A549 (cell line): ENCODE measurements around the gene G3BP1. TPM values are rescaled to one million over a fixed set of nuclear protein-coding genes. Genes with fewer than 3 reads are reported as not detected.

Source experiments
- ATAC-seq, 2 experiments: fragments of 200-7000 bp in 1 of 2; fragments of >200 bp in 1 of 2; cut with Nextera tagmentation in 1 of 2; cut with Tn5 transposase in 1 of 2; 3 replicates each; pipeline versions ENCODE4 v1.8.0 to v1.9.1; 2018 to 2020; ENCODE audit warnings: mild to moderate bottlenecking in 1 of 2, moderate library complexity in 1 of 2
- CTCF ChIA-PET: fragments of 300-600 bp; sonication (Branson Sonifier 250); formaldehyde crosslinking; extraction: SDS; loops from one replicate; lab custom pipeline; 2021; ENCODE audit warnings: antibody characterized with exemption, inconsistent platforms; lab: Yijun Ruan, JAX
- POLR2A ChIA-PET: fragments of 350-600 bp; formaldehyde crosslinking; extraction: SDS; loops from one replicate; lab custom pipeline; 2021; ENCODE audit warnings: antibody characterized with exemption, inconsistent platforms; lab: Yijun Ruan, JAX
- DNase-seq, 2 experiments: peaks; one replicate each; pipeline versions ENCODE4 v3.0.0 to v3.0.0-alpha.2; 2011 to 2016; ENCODE audit warnings: low read depth in 1 of 2, low spot score in 1 of 2
- FAIRE-seq: peaks from 2 replicates; lab custom pipeline; 2011; peaks lifted over from hg19 to GRCh38; lab: Jason Lieb, UNC
- H3K27ac ChIP-seq, 2 experiments: fragments of >200 bp; sonication (Bioruptor Twin); formaldehyde crosslinking; 3 replicates each; pipeline ENCODE4 v1.5.1; 2016 to 2017
- H3K4me1 ChIP-seq: fragments of >200 bp; sonication (Bioruptor Twin); formaldehyde crosslinking; 3 replicates; pipeline ENCODE4 v1.6.1; 2016
- H3K4me2 ChIP-seq: fragments of >200 bp; sonication (Bioruptor Twin); formaldehyde crosslinking; 3 replicates; pipeline ENCODE4 v1.6.1; 2016
- H3K4me3 ChIP-seq: fragments of >200 bp; sonication (Bioruptor Twin); formaldehyde crosslinking; 3 replicates; pipeline ENCODE4 v1.5.1; 2016
- H3K9me3 ChIP-seq: fragments of >200 bp; sonication (Bioruptor Twin); formaldehyde crosslinking; 3 replicates; pipeline ENCODE4 v1.6.1; 2016
- ATOH8 ChIP-seq: fragments of 250-450 bp; sonication (Bioruptor Pico); IDR thresholded peaks from 2 replicates; pipeline ENCODE4 v1.5.0; 2020; ENCODE audit warnings: low read depth, mild to moderate bottlenecking, moderate library complexity
- CBX8 ChIP-seq: fragments of 200-600 bp; sonication (generic); IDR thresholded peaks from 2 replicates; pipeline ENCODE4 v1.6.1; 2016
- CEBPB ChIP-seq, 2 experiments: fragments of >200 bp in 1 of 2; sonication (Bioruptor Twin) in 1 of 2; formaldehyde crosslinking in 1 of 2; IDR thresholded peaks; 2 replicates each; pipeline ENCODE4 v1.6.1; 2012 to 2016
- E2F6 ChIP-seq: IDR thresholded peaks from 2 replicates; pipeline ENCODE4 v1.6.1; 2012; ENCODE audit warnings: low read depth, borderline replicate concordance
- EHF ChIP-seq: fragments of 250-450 bp; sonication (Bioruptor Pico); IDR thresholded peaks from 2 replicates; pipeline ENCODE4 v1.5.0; 2020; ENCODE audit warnings: mild to moderate bottlenecking
- ELK1 ChIP-seq: fragments of 150-350 bp; IDR thresholded peaks from 2 replicates; pipeline ENCODE4 v1.6.1; 2014; ENCODE audit warnings: low read depth, mild to moderate bottlenecking, low read length
- ESRRA ChIP-seq: fragments of 150-350 bp; IDR thresholded peaks from 2 replicates; pipeline ENCODE4 v1.6.1; 2014; ENCODE audit warnings: mild to moderate bottlenecking, low read length, borderline replicate concordance
- FOSB ChIP-seq: fragments of 250-450 bp; sonication (Bioruptor Pico); IDR thresholded peaks from 2 replicates; pipeline ENCODE4 v1.5.0; 2020; ENCODE audit warnings: mild to moderate bottlenecking, moderate library complexity
- FOSL2 ChIP-seq, 2 experiments: fragments of 450-650 bp in 1 of 2; fragments of >200 bp in 1 of 2; sonication (Bioruptor Twin) in 1 of 2; formaldehyde crosslinking; IDR thresholded peaks; 2 replicates each; pipeline versions ENCODE4 v1.5.0 to v1.6.1; 2016 to 2020; ENCODE audit warnings: mild to moderate bottlenecking in 1 of 2, moderate library complexity in 1 of 2
- HEYL ChIP-seq: fragments of 250-450 bp; sonication (Bioruptor Pico); IDR thresholded peaks from 2 replicates; pipeline ENCODE4 v1.8.0; 2021; ENCODE audit warnings: mild to moderate bottlenecking, moderate library complexity
- HOXA7 ChIP-seq: fragments of 250-450 bp; sonication (Bioruptor Pico); IDR thresholded peaks from 2 replicates; pipeline ENCODE4 v1.5.0; 2020; ENCODE audit warnings: mild to moderate bottlenecking, moderate library complexity
- HOXB5 ChIP-seq: fragments of 250-450 bp; sonication (Bioruptor Pico); IDR thresholded peaks from 2 replicates; pipeline ENCODE4 v1.5.0; 2020; ENCODE audit warnings: mild to moderate bottlenecking, moderate library complexity
- MAZ ChIP-seq: fragments of 150-350 bp; IDR thresholded peaks from 2 replicates; pipeline ENCODE4 v1.6.1; 2014; ENCODE audit warnings: antibody characterized with exemption, low read depth, low read length, borderline replicate concordance
- MYC ChIP-seq: IDR thresholded peaks from 2 replicates; pipeline ENCODE4 v1.6.1; 2012; ENCODE audit warnings: mild to moderate bottlenecking, inconsistent platforms, low read length, improper control_type of control experiment, borderline replicate concordance
- NFE2L2 ChIP-seq: fragments of 150-350 bp; conservative IDR thresholded peaks from 2 replicates; pipeline ENCODE4 v1.6.1; 2014; ENCODE audit warnings: low read length
- NPAS2 ChIP-seq: fragments of 250-450 bp; sonication (Bioruptor Pico); IDR thresholded peaks from 2 replicates; pipeline ENCODE4 v1.8.0; 2022; ENCODE audit warnings: mild to moderate bottlenecking, moderate library complexity, borderline replicate concordance
- NR3C1 ChIP-seq: fragments of >200 bp; sonication (Bioruptor Twin); formaldehyde crosslinking; IDR thresholded peaks from 3 replicates; pipeline ENCODE4 v1.6.1; 2017
- RAD21 ChIP-seq, 2 experiments: fragments of >200 bp in 1 of 2; sonication (Bioruptor Twin) in 1 of 2; formaldehyde crosslinking in 1 of 2; IDR thresholded peaks in 1 of 2; conservative IDR thresholded peaks in 1 of 2; 2 replicates in 1 of 2; 3 replicates in 1 of 2; pipeline ENCODE4 v1.6.1; 2012 to 2018; ENCODE audit warnings: inconsistent platforms in 1 of 2
- RARB ChIP-seq: fragments of 250-450 bp; sonication (Bioruptor Pico); IDR thresholded peaks from 2 replicates; pipeline ENCODE4 v1.8.0; 2021; ENCODE audit warnings: mild to moderate bottlenecking, moderate library complexity
- RFX5 ChIP-seq: fragments of 450-650 bp; IDR thresholded peaks from 2 replicates; pipeline ENCODE4 v1.7.1; 2014; ENCODE audit warnings: antibody characterized with exemption, mild to moderate bottlenecking, moderate library complexity
- RNF2 ChIP-seq: fragments of 200-600 bp; sonication (generic); IDR thresholded peaks from 2 replicates; pipeline ENCODE4 v1.6.1; 2016; ENCODE audit warnings: low read depth, mild to moderate bottlenecking, antibody characterized with exemption, moderate library complexity, borderline replicate concordance
- SMC3 ChIP-seq: fragments of >200 bp; sonication (Bioruptor Twin); formaldehyde crosslinking; IDR thresholded peaks from 3 replicates; pipeline ENCODE4 v1.6.1; 2018; ENCODE audit warnings: inconsistent platforms
- TFCP2L1 ChIP-seq: fragments of 250-450 bp; sonication (Bioruptor Pico); IDR thresholded peaks from 2 replicates; pipeline ENCODE4 v1.5.0; 2021; ENCODE audit warnings: mild to moderate bottlenecking
- TP53 ChIP-seq: fragments of 250-450 bp; sonication (Bioruptor Pico); IDR thresholded peaks from 2 replicates; pipeline ENCODE4 v1.5.0; 2021; ENCODE audit warnings: mild to moderate bottlenecking, moderate library complexity
- ZC3H11A ChIP-seq: fragments of 450-650 bp; IDR thresholded peaks from 2 replicates; pipeline ENCODE4 v1.6.1; 2014; ENCODE audit warnings: antibody characterized with exemption, mild to moderate bottlenecking
- ZSCAN20 ChIP-seq: fragments of 250-450 bp; sonication (Bioruptor Pico); IDR thresholded peaks from 2 replicates; pipeline ENCODE4 v1.8.0; 2022; ENCODE audit warnings: mild to moderate bottlenecking, moderate library complexity
- WGBS: methylation state at CpG from one replicate; pipeline ENCODE4 v1.1.6; 2017; ENCODE audit errors: missing lambda C conversion rate; 5-methylcytosine and 5-hydroxymethylcytosine counted together
- polyA plus RNA-seq, 4 experiments: library from polyadenylated mRNA; depleted of rRNA in 3 of 4; stranded (reverse); fragments of >200 nt; fragmentation: RNase III in 1 of 4; extraction: RNeasy Plus Mini Kit Qiagen cat#74134 plus additional on column Dnase treatment in 1 of 4; gene quantifications; 2 replicates in 3 of 4; 3 replicates in 1 of 4; pipeline ENCODE4 v1.2.3, GENCODE V29; 2011 to 2017
- TF ChIP-seq, protein P1 (sequence below): fragments of >200 bp; sonication (Bioruptor Twin); formaldehyde crosslinking; IDR thresholded peaks from 3 replicates; pipeline ENCODE4 v1.5.1; 2016
- TF ChIP-seq, protein P2 (sequence below): fragments of >200 bp; sonication (Bioruptor Twin); formaldehyde crosslinking; IDR thresholded peaks from 2 replicates; pipeline ENCODE4 v1.6.1; 2016
- TF ChIP-seq, protein P3 (sequence below): fragments of 250-450 bp; sonication (Bioruptor Pico); IDR thresholded peaks from 2 replicates; pipeline ENCODE4 v1.5.0; 2021; ENCODE audit warnings: mild to moderate bottlenecking, moderate library complexity, borderline replicate concordance
- TF ChIP-seq, protein P4 (sequence below): IDR thresholded peaks from 2 replicates; pipeline ENCODE4 v1.6.1; 2012

Gene G3BP1
- polyA plus RNA-seq, 2 of the 4 experiments (the other 2 are of a cell fraction): 126 to 176 TPM

- DNase-seq (no peak), ATAC-seq (no peak), FAIRE-seq (no peak)
- Histone ChIP-seq H3K9me3 (no peaks in the 10 kb centered on the region), H3K4me3 (no peak overlapping the region), H3K4me2 (no peak overlapping the region), H3K27ac (no peak overlapping the region), H3K4me1 (no peaks in the 10 kb centered on the region)
- TF ChIP-seq MYC (no peak), RFX5 (no peak), NFE2L2 (no peak), RARB (CRISPR knock-in tag) (no peak), NR3C1 (no peak), EHF (CRISPR knock-in tag) (no peak), FOSB (CRISPR knock-in tag) (no peak)
- ChIA-PET POLR2A (no interaction called here), CTCF (interaction anchor here (6.5 kb wide), 1 partner anchor 321 kb away, joined by 79 read pairs; no protein-coding TSS in a partner anchor)
- WGBS: 95% methylated on average over 4 of the region's 4 CpGs
Observed at GRCh38 chr5:151822141-151822540, 50.4 kb downstream of the G3BP1 start.

DNA sequence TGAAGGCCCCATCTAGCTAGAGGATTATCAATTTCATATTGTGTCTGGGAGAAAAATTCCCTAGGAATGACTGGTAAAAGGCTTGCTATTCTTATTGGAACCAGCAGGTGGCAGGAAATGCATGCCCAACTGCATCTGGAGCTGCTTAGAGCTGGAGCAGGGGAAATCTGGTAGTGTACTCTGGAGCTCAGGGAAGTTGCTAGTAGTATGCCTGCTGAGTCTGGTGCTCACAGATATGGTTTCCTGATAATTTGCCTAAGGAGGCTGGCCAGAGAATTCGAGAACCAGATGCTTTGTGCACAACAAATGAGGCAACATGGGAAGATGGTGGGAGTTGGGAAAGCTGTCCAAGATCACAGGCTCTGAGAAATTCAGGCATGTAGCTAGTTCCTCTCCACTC, 53.7 kb downstream of the G3BP1 start:
- CTCF ChIA-PET: interaction anchor here (0.6 to 6.5 kb wide), 25 partner anchors 10 to 691 kb away, joined by 3 to 79 read pairs (median 5); no protein-coding TSS in a partner anchor
- TF ChIP-seq HEYL: no peak
- TF ChIP-seq SMC3: peak; percentile 67
- TF ChIP-seq HOXA7 (CRISPR knock-in tag): no peak
- TF ChIP-seq, protein P1, sequence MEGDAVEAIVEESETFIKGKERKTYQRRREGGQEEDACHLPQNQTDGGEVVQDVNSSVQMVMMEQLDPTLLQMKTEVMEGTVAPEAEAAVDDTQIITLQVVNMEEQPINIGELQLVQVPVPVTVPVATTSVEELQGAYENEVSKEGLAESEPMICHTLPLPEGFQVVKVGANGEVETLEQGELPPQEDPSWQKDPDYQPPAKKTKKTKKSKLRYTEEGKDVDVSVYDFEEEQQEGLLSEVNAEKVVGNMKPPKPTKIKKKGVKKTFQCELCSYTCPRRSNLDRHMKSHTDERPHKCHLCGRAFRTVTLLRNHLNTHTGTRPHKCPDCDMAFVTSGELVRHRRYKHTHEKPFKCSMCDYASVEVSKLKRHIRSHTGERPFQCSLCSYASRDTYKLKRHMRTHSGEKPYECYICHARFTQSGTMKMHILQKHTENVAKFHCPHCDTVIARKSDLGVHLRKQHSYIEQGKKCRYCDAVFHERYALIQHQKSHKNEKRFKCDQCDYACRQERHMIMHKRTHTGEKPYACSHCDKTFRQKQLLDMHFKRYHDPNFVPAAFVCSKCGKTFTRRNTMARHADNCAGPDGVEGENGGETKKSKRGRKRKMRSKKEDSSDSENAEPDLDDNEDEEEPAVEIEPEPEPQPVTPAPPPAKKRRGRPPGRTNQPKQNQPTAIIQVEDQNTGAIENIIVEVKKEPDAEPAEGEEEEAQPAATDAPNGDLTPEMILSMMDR: peak; percentile 73
- TF ChIP-seq TP53: no peak
- TF ChIP-seq ATOH8 (CRISPR knock-in tag): no peak
- no peak for TF ChIP-seq E2F6
- TF ChIP-seq RAD21 (conservative IDR thresholded peaks at IDR 0.05 in 1 of 2, IDR thresholded peaks at IDR 0.05 in 1 of 2): peak; percentile 80 to 82
- TF ChIP-seq MAZ: no peak
- TF ChIP-seq TFCP2L1: no peak
- no peak for TF ChIP-seq ESRRA
- TF ChIP-seq, protein P2, sequence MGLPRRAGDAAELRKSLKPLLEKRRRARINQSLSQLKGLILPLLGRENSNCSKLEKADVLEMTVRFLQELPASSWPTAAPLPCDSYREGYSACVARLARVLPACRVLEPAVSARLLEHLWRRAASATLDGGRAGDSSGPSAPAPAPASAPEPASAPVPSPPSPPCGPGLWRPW: no peak
- TF ChIP-seq NPAS2: no peak

DNA sequence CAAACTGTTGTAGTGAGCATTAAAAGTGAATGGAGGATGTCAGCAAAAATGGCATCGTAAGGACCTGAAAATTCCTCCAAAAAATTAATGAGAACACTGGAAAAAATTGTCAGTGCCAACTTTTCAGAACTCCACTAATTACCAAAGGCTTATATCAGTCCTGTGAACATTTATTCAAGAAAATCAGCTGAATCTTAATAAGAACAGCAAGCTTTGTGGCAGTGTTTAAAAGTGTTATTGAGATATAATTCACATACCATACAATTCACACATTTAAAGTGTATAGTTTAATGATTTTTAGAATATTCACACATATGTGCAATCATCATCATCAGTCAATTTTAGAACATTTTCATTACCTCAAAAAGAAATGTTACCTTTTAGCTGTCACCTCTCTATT, 57.6 kb downstream of the G3BP1 start:
- DNase-seq (no peak), ATAC-seq (no peak), FAIRE-seq (no peak)
- CTCF ChIA-PET: interaction anchor here (0.6 to 2.9 kb wide), 3 partner anchors 18 to 314 kb away, joined by 3 to 10 read pairs (median 4); no protein-coding TSS in a partner anchor
- H3K4me2 ChIP-seq: no peak overlapping the region
- WGBS: 100% methylated on average over 1 of the region's 1 CpG
- no peaks in the 10 kb centered on the region for H3K4me1 ChIP-seq
- H3K27ac ChIP-seq: no peak overlapping the region
- no peak overlapping the region for H3K4me3 ChIP-seq
- H3K9me3 ChIP-seq: peaks cover 44% of the 10 kb centered on the region
- POLR2A ChIA-PET: no interaction called here
- TF ChIP-seq, protein P3, sequence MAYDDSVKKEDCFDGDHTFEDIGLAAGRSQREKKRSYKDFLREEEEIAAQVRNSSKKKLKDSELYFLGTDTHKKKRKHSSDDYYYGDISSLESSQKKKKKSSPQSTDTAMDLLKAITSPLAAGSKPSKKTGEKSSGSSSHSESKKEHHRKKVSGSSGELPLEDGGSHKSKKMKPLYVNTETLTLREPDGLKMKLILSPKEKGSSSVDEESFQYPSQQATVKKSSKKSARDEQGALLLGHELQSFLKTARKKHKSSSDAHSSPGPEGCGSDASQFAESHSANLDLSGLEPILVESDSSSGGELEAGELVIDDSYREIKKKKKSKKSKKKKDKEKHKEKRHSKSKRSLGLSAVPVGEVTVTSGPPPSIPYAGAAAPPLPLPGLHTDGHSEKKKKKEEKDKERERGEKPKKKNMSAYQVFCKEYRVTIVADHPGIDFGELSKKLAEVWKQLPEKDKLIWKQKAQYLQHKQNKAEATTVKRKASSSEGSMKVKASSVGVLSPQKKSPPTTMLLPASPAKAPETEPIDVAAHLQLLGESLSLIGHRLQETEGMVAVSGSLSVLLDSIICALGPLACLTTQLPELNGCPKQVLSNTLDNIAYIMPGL (CRISPR knock-in tag): no peak
- no peak for TF ChIP-seq ZSCAN20 (CRISPR knock-in tag)
- TF ChIP-seq CBX8: no peak
- no peak for TF ChIP-seq FOSL2 (IDR thresholded peaks at IDR 0.05)
- TF ChIP-seq FOSL2 (CRISPR knock-in tag; IDR thresholded peaks at IDR 0.05): no peak
- TF ChIP-seq, protein P4, sequence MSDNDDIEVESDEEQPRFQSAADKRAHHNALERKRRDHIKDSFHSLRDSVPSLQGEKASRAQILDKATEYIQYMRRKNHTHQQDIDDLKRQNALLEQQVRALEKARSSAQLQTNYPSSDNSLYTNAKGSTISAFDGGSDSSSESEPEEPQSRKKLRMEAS: no peak
- TF ChIP-seq ZC3H11A: no peak
- no peak for TF ChIP-seq RNF2
- no peak for TF ChIP-seq ELK1
- TF ChIP-seq HOXB5 (CRISPR knock-in tag): no peak
- TF ChIP-seq CEBPB (IDR thresholded peaks at IDR 0.05): no peak

More for the DNA sequence above, 53.7 kb downstream of the G3BP1 start:
- Histone ChIP-seq H3K4me2 (no peak overlapping the region), H3K4me3 (no peak overlapping the region), H3K27ac (no peak overlapping the region), H3K9me3 (peaks cover 9% of the 10 kb centered on the region), H3K4me1 (no peaks in the 10 kb centered on the region)
- POLR2A ChIA-PET: no interaction called here
- 40% methylated on average over 1 of the region's 1 CpG for WGBS
- peak; percentile 51 for FAIRE-seq
- DNase-seq: peak; percentile 54 to 56
- ATAC-seq: peak; percentile 72 to 86
